Retinal pigment epithelial cell (primary cell): Measurements from ENCODE around the gene C1QTNF12.

ENCODE experiments used
- DNase-seq: peaks from one replicate; pipeline ENCODE4 v3.0.0-alpha.2; 2010; ENCODE audit warnings: low read depth
- H3K4me3 ChIP-seq: 2 replicates; pipeline ENCODE4 v1.5.1; 2011; ENCODE audit warnings: mild to moderate bottlenecking, low read length, control low read depth, moderate library complexity
- TF ChIP-seq, protein P1 (sequence below): conservative IDR thresholded peaks from 2 replicates; pipeline ENCODE4 v1.5.1; 2011; ENCODE audit warnings: low read depth, low read length, control low read depth, inconsistent platforms

C1QTNF12 gene

DNA sequence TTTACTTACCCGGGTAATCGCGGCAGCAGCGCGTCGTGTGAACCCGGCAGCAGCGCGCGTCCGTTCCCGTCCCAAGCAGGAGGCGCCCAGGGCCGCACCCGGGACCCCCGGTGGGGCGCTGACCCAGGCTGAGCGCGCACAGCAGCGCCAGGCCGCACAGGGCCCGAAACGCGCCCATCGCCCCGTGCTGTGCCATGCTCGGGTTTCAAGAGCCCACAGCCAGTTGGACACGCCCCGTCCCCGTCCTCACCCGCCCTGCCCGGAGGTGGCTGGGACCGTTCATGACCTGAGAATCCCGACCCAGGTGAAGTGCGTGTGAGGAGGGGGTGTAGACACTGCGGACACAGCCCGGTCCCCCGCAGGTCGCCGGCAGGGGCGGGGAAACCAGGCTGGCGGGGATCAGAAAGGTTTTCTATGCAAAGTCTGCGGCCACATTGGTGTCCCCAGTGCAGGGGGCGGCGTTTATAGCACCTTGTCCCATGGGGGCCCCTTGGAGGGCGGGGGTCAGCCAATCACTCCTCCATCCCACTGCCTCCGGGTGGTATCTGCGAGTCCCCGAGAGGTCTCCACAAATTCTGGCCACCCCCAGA is 40.1 kb downstream of the C1QTNF12 start, which contains the start of gene TNFRSF18:
Gene TNFRSF18 (minus strand): TSS at position 217 of the 590 bp plus-strand sequence. CDS start 21 bp downstream, at position 196.
- peak within 1 kb of the TSS; percentile 6 for H3K4me3 ChIP-seq

DNA sequence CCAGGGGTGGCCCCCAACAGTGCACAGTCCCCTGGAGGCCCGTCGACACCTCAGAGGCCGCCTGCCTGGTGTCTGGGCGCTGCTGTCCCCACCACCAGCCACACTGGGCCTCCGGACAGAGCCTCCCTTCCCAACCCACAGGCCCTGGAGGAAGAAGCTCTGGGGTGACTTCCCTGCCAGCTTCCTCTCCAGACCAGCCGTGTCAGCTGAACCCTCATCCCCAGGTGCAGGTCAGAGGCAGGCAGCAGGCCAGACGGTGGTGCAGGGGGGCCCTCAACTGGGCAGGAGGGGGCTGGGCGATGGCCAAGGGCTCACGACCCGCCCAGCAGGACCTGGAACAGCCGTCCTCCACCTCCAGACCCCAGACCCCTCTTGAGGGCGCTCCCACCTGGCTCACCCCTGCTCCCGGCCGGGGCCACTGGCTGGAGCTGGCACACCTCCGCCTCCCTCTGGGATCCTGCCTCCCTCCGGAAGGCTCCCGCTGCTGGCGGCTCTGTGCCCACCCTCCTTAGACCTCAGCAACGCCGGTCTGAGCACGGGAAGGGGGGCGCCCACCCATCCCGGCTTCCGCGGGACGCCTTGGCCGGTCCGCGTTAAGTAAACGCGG is 40.6 kb downstream of the C1QTNF12 start:
- peak overlapping the region; percentile 6 for H3K4me3 ChIP-seq
- TF ChIP-seq, protein P1, sequence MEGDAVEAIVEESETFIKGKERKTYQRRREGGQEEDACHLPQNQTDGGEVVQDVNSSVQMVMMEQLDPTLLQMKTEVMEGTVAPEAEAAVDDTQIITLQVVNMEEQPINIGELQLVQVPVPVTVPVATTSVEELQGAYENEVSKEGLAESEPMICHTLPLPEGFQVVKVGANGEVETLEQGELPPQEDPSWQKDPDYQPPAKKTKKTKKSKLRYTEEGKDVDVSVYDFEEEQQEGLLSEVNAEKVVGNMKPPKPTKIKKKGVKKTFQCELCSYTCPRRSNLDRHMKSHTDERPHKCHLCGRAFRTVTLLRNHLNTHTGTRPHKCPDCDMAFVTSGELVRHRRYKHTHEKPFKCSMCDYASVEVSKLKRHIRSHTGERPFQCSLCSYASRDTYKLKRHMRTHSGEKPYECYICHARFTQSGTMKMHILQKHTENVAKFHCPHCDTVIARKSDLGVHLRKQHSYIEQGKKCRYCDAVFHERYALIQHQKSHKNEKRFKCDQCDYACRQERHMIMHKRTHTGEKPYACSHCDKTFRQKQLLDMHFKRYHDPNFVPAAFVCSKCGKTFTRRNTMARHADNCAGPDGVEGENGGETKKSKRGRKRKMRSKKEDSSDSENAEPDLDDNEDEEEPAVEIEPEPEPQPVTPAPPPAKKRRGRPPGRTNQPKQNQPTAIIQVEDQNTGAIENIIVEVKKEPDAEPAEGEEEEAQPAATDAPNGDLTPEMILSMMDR = no peak
- DNase-seq = no peak

More for the DNA sequence above, 40.1 kb downstream of the C1QTNF12 start, which contains the start of gene TNFRSF18:
- TF ChIP-seq, protein P1 = no peak
- DNase-seq = no peak

DNA sequence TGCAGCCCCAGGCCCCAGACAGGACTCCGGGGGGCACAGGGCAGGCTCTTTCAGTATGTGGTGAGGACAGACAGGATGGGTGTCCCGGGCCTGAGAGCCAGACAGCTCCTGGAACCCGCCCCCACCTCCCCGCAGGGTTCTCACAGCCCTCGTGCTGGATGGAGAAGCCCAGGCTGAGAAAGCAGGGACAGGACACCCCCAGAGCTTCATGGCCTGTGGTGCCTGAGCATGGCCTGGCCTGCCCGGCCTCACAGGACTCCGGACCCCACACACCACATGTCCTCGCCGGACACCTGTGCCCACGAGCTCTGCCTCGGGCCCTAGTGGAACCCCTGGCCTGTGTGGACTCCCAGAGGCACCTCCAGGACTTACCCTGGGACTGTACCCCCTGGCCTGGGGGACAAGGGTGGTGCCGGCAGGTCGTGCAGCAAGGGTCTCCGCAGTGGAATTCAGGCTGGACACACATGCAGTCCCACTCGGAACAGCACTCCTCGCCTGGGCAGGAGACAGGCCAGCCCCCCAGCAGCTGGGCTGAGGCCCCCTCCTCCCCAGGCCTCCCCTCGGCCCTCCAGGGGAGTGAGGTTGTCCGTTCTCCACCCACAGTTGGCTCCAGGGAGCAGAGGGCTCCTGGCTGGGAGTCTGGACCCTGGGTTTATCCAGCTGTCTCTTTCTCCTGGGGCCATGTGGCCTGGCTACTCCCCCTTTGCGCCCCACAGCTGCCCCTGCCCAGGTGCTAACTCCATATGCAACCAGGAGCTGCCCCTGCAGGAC is 41.3 kb downstream of the C1QTNF12 start:
- no peak for DNase-seq
- TF ChIP-seq, protein P1 = no peak
- no peak overlapping the region for H3K4me3 ChIP-seq

DNA sequence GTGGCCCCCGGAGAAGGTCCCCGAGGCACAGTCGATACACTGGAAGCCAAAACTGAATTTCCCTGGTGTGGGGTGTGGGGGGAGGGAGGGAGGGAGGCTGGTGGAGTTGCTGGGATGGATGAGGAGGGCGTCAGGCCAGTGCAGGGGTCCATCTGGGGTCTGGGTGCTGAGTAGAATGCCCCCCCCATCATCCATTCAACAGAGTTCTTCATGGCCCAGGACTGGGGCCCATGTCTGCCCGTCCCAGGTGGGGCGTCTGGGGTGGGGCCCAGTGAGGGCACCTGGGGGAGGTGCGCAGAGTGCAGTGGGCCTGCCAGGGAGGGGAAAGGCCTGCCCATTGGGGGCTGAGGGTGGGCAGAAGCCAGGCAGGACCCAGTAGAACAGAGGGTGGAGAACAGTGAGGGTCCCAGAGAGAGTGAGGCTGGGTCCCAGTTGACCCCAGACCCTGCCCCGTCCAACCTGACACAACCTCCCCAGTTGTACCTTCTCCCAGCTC is 42.0 kb downstream of the C1QTNF12 start:
- TF ChIP-seq, protein P1 = no peak
- DNase-seq = no peak
- no peak overlapping the region for H3K4me3 ChIP-seq

DNA sequence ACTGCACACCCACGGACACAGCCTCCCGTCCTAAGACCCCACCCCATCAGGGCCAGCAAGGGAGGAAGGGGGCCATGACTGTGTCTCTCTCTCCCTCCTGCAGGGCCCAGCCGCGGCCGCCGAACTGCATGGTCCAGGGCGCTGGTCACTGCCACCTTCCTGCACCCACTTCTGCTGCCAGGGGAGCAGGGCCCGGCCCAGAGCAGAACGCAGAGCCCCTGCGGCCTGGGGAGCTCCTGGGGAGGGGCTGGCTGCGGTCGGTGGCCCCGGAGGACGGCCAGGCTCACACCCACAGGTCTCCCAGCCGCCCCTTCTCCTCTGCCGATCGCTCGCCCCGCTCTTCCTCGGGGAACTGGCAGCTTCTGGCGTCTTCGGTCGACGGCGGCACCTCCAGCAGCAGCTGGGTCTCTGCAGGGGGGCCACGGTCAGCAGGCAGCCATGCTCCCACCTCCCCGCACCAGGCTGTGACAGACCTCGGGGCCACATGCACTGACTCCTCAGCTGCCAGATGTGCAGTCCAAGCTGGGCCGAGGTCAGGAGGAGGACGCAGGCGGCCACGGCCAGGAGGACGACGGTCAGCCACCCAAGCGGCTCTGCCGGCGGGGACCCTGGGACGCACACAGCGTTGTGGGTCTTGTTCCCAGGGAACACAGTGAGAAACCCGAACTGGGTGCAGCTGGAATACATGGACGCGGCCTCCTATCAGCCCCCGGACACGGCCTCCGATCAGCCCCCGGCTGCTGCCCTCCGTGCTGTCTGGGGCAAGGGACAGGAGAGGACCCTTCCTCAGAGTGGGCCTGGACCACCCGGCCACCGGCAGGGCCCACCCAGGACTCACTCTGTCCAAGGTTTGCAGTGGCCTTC is 42.7 kb downstream of the C1QTNF12 start:
- DNase-seq = no peak
- TF ChIP-seq, protein P1 = no peak
- no peak overlapping the region for H3K4me3 ChIP-seq

DNA sequence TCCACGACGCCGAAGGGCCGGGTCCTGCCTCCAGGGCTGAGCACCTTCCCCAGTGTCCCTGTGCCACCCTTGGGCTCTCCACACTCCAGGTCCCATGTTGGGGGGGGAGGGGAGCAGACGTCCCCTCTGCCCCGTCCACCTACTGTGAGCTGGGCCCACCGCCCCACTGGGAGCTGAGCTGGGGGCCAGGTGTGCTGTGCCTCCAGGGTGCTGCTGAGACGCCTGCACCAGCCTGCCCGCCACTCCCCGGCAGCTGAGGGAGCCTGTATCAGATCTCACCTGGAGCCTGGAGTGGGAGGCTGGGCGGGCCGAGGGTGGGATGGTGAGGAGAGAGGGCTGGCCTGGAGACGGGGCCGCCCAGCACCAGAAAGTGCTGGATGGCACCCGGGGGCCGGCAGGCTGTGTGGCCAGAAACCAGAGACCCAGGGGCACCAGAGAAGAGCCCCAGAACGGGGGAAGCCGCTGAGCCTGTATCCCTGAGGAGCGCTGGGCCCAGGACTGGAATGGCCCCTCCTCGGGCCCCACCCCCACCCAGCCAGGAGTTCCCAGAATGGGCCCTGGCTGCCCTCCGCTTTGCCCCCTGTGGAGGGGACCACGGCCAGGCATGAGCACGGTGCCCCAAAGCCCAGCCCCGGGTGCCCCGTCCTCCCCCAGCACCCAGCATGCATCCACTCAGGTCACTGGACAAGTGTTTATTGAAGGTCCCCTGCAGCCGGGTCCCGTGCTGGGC is 43.5 kb downstream of the C1QTNF12 start:
- TF ChIP-seq, protein P1 = no peak
- H3K4me3 ChIP-seq = no peak overlapping the region
- no peak for DNase-seq
